Activated CD8-positive, alpha-beta memory T cell treated with anti-CD3 and anti-CD28 coated beads, Interleukin-2, amount 50 U/mL, for 1 hour (primary cell): ENCODE results near the gene ZDHHC12.
A peak's percentile ranks its signal among the peaks of the same experiment; 100 is the strongest.

ENCODE experiments used
- DNase-seq: peaks from one replicate; pipeline ENCODE4 v3.0.0-alpha.2; 2020; ENCODE audit errors: extremely low read depth

The ZDHHC12 gene, protein sequence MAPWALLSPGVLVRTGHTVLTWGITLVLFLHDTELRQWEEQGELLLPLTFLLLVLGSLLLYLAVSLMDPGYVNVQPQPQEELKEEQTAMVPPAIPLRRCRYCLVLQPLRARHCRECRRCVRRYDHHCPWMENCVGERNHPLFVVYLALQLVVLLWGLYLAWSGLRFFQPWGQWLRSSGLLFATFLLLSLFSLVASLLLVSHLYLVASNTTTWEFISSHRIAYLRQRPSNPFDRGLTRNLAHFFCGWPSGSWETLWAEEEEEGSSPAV

DNA sequence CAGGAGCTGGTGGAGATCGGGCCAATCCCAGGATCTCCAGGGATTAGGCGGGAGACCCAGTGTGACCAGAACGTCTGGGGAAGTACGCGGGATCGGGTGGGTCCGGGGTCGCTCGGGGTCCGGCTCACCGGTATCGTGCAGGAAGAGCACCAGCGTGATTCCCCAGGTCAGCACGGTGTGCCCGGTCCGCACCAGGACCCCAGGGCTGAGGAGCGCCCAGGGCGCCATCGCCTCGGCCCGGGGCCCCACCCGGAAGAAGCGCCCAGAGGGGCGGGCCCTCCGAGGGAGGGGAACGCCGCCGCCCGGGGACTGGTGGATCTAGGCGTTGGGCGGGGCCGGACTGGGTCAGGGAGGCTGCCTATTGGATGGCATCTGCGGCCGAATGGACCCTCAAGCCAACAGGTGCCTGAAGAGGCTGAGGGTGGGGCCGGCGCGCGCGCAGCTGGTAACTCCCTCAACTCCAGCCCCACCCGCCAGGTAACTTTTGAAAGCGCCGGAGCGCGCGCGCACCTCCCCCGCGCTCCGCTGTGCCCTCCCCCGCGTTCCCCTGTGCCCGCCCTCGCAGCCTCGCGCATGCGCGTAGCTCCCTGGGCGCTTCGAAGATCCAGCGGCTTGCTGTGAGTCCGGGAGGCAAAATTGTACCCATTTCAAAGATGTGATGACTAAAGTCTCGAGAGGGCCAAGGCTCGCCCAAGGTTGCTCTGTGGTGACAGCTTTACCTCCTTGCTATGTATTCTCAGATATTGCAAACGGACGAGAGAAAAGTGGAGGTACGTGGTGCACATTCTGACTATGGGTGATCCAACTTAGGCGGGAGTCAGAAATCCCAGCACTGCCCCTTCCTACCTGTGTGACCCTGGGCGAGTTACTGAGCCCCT, at the start of gene ZDHHC12:
TSS of gene ZDHHC12 (minus strand) at position 262 of the 878 bp plus-strand sequence. CDS start at position 228, 34 bp downstream.
- peak; percentile 98 for DNase-seq

GRCh38 chr9:128773049-128773448, 49.1 kb upstream of the ZDHHC12 start:
- no peak for DNase-seq

DNA sequence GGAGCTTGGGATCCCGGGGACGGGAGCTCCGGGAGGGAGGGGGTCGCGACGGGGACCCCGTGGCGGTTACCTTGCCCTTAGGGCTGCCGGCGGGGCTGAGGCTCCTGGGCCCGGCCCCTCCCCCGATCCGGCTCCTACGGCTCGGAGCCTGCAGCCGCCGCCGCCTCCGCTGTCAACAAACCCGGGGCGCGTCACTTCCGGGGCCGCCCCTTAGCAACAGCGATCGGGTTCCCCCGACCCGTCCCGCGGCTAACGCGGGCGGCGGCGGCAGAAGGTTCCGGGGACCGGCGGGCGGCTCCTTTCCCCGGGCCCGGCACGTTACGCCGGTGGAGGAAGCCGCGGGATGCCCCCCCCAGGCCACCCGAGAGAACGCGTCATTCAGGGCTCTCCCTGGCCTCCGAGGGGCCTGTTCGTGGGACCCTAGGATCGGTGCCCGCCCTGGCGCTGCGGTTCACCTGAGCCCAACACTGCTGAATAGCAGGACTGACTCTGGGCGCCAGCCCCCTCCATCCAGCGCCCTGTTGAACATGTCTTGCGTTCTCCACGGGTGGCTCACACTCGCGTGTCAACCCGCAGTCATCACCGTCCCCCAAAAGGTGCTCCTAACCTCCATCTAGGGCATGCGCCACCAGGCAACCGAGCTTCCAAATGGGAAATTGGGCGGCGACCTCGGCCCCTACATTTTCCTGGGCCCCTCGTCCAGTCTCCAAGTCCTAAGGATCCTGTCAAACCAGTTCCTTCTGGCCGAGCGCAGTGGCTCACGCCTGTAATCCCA, 48.0 kb upstream of the ZDHHC12 start, which contains the start of gene ZER1:
TSS of gene ZER1 (minus strand) at position 183 of the 775 bp plus-strand sequence. CDS start 16,362 bp downstream, outside the sequence.
- DNase-seq = peak; percentile 75

GRCh38 chr9:128771094-128771721, 47.3 kb upstream of the ZDHHC12 start:
- no peak for DNase-seq

DNA sequence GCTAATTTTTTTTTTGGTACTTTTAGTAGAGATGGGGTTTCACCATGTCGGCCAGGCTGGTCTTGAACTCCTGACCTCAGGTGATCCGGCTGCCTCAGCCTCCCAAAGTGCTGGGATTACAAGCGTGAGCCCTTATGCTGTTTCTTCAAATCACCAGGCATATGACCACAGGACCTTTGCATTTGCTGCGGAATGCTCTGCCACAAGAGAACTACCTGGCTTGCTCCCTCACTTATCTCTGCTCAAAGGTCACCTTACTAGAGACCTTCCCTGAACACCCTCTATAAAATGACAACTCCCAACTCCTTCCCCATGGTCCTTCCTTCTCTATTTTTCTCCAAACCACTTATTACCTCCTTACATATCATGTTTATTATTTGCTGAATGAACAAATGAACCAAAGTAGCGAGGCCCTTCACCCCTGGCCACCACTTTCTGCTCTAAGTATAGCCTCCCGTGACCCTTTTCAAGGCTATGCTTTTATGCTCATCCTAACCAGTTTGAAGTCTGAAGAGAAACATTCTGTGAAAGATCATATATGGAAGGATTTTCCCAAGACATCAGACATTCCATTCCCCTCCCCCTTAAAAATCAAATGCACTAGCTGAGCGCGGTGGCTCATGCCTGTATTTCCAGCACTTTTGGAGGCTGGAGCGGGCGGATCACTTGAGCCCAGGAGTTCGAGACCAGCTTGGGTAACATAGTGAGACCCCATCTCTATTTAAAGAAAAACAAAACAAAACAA, 46.5 kb upstream of the ZDHHC12 start:
- no peak for DNase-seq

DNA sequence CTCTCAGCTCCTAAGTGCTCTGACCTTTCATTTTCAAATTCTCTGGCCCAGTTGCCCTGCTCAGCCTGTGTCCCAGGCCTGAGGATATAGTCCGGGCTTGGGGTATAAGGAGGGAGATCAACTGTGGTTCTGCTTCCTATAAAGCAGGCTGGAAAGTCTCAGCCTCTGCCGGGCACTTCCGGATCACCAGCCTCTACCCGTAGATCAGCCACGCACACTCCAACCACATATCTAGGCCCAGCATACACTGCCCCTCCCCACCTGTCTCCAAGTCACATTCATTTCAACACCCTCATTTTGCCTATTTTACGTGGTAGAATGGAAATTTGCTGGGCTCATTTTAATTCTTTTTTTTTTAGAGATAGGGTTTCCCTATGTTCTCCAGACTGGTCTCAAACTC, 44.7 kb upstream of the ZDHHC12 start:
- DNase-seq = no peak

DNA sequence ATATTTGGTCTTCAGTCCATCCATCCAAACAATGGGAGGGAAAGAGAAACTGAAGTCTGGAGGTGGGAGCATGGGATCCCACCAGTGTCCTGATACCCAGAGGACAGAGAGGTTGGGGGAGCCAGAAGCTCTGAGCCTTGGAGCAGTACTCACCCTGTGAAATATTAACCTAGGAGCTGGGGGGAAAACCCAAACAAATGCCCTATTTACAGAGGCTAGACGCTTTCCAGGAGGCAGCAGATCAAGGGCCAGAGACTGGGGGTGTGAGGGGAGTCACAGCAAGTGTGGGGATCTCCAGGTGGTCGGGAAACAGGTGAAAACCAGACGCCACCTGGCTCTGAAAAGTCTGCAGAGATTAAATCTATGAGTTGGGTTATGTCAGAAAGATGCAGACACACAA, 41.6 kb upstream of the ZDHHC12 start:
- no peak for DNase-seq

DNA sequence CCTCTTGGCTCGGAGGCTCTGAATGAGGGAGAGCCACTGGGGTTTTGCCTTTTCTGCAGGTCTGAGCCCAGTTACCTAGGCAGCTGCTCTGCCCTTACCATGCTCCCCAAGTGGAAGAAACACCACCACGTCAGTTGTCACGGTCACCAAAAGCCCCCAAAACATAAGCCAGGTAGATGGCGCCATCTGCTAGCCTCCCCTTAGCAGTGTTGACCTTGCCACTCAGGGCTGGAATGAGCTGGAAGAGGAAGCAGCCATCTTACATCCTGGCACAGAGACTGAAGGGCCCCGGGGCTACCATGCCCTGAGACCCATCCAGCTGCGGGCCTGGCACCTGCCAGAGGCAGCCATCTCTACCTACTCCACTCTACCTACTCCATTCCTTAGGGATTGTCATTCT, 40.4 kb upstream of the ZDHHC12 start:
- DNase-seq = no peak

- DNase-seq = no peak
Observed at GRCh38 chr9:128762671-128763449, 38.9 kb upstream of the ZDHHC12 start.

DNA sequence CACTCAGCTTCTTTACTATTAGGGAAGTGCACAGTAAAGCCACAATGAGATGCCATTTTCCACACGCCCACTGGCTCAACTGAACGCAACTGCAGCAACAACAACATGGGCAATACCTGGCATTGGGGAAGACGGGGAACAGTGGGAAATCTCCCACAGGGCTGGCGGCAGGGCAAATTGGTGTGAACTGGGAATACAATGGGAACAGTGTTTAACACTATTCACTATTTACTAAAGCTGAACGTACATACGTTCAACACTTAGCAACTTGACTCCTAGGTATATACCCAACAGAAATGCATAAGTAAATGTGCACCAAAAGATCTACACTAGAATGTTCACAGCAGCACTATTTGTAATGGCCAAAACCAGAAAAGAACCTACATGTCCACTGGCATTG, 33.7 kb upstream of the ZDHHC12 start:
- DNase-seq = no peak

GRCh38 chr9:128753627-128754026, 29.7 kb upstream of the ZDHHC12 start:
- DNase-seq = no peak

DNA sequence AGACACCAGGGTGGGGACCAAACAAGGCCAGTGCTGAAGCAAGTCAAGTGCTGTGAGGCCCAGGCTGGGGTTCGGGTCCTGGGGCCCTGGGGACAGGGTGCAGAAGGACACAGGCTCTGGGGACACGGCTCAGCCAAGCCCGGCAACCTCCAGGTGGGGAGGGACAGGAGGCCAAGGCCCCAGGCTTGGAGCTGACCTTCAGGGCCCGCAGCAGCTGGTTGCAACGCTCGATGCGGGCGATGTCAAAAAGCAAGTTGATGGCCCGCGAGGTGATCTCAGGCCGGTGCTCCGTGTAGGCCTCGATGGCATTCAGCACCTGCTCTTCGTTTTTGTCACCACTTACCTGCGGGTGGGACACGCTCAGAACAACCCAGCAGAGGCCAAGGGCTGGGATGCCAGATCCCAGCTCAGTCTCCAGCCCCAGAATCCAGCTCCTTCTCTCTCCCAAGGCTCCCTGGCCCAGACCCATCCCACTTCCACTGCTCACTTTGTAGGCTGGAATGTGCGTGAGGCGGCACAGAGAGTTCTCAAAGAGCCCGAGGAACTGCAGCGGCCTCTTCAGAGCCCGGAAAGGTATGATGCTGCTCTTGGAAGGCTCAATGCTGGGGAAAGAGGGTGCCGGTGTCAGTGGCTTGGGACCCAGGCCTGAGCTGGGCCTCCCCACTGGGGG, 27.1 kb upstream of the ZDHHC12 start:
- no peak for DNase-seq

GRCh38 chr9:128747241-128747640, 23.3 kb upstream of the ZDHHC12 start:
- DNase-seq = no peak

DNA sequence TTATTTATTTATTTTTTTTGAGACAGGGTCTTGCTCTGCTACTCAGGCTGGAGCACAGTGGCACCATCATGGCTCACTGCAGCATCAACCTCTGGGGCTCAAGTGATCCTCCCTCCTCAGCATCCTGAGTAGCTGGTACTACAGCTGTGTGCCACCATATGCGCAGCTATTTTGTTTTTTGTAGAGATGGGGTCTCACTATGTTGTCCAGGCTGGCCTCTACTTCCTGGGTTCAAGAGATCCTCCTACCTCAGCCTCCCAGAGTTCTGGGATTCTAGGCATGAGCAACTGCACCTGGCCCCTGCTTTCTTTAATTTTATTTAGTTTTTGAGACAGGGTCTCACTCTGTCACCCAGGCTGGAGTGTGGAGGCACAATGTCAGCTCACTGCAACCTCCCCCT, 19.5 kb upstream of the ZDHHC12 start:
- DNase-seq = no peak

DNA sequence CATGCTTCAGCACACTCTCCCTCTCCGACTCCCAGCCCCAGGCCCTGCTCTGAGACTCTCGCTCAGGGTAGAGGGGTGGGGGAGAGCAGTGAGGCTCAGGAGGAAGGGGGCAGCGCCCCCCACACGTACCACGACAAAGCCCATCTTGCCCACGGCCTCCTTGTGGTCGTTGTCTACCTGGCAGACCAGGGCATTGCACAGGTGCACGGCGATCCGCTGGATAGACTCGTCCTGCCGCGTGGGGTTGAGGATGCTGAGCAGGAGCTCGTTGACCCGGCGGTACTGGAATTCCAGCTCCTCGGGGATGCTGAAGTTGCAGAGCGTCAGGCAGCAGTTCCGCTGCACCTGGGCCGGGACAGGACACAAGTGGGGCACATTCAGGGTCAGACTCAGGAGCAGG, 18.5 kb upstream of the ZDHHC12 start:
- DNase-seq = no peak

DNA sequence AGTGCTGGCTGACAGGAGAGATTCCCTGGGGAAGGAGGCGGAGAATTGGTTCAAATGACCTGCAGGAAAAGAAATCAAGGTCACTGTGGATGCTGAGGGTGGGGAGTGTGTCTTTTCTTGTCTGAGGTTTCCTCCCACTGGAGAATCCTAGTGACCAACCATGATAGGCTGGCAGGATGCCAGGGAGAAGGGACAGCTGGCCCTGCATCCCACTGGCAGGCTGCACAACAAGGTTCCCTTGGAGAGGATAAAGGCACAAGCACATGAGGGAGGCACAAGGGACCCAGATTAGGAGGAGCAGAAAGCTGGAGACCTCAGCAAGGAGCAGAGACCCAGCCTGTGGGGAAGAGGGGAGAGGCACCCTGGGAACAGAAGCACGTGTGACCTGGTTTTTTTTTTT, 11.4 kb upstream of the ZDHHC12 start:
- no peak for DNase-seq

GRCh38 chr9:128733256-128733655, 9.3 kb upstream of the ZDHHC12 start:
- no peak for DNase-seq

GRCh38 chr9:128732576-128732975, 8.6 kb upstream of the ZDHHC12 start:
- DNase-seq = no peak

GRCh38 chr9:128731691-128732090, 7.8 kb upstream of the ZDHHC12 start:
- no peak for DNase-seq

DNA sequence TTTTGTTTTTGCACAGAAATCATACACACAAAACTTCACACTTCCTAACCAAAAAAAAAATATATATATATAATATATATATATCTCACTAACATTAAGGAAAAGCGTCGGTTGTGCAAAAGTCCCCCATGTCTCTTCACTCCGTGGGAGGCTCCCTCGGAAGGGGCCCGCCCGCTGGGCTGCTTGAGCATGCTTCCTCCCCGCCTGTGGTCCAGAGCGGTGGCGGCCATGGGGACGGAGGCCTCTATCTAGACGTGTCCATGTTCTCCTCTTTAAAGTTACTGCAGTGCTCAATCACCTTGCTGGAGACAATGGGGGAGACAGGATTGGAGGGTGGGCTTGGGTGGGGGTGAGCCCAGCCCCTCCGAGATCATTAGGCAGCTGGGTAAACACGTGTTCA, 7.2 kb upstream of the ZDHHC12 start:
- no peak for DNase-seq
